GM23248 (cell line): ENCODE results near the gene ABHD14A. TPM values are rescaled to one million over a fixed set of nuclear protein-coding genes. Genes with fewer than 3 reads are reported as not detected.

Experiments used
- DNase-seq: peaks from one replicate; pipeline ENCODE4 v3.0.0-alpha.2; 2015
- H2AFZ ChIP-seq: fragments of 200-600 bp; sonication (generic); 2 replicates; pipeline ENCODE4 v1.6.1; 2016; ENCODE audit warnings: antibody characterized with exemption
- H3F3A ChIP-seq: fragments of 200-600 bp; sonication (generic); 2 replicates; pipeline ENCODE4 v1.6.1; 2016; ENCODE audit warnings: mild to moderate bottlenecking, antibody characterized with exemption, mixed run types; ENCODE audit not compliant: insufficient read depth
- H3K27ac ChIP-seq: fragments of 200-600 bp; sonication (generic); 2 replicates; pipeline ENCODE4 v1.5.1; 2016; ENCODE audit warnings: mild to moderate bottlenecking
- H3K27me3 ChIP-seq: fragments of 200-600 bp; sonication (generic); replicated peaks from 2 replicates; pipeline ENCODE4 v1.6.1; 2016; ENCODE audit warnings: mild to moderate bottlenecking; ENCODE audit not compliant: insufficient read depth
- H3K36me3 ChIP-seq: fragments of 200-600 bp; sonication (generic); 2 replicates; pipeline ENCODE4 v1.6.1; 2016; ENCODE audit warnings: low read depth, mild to moderate bottlenecking
- H3K4me1 ChIP-seq: fragments of 200-600 bp; sonication (generic); 2 replicates; pipeline ENCODE4 v1.6.1; 2016; ENCODE audit warnings: mild to moderate bottlenecking; ENCODE audit not compliant: insufficient read depth
- H3K4me2 ChIP-seq: fragments of 200-600 bp; sonication (generic); one replicate; pipeline ENCODE4 v1.6.1; 2016; ENCODE audit warnings: mild to moderate bottlenecking; ENCODE audit not compliant: unreplicated experiment
- H3K4me3 ChIP-seq: fragments of 200-600 bp; sonication (generic); 2 replicates; pipeline ENCODE4 v1.5.1; 2016; ENCODE audit warnings: mild to moderate bottlenecking
- H3K79me2 ChIP-seq: fragments of 200-600 bp; sonication (generic); 2 replicates; pipeline ENCODE4 v1.6.1; 2016; ENCODE audit warnings: mild to moderate bottlenecking; ENCODE audit not compliant: insufficient read depth
- H3K9ac ChIP-seq: fragments of 200-600 bp; sonication (generic); 2 replicates; pipeline ENCODE4 v1.6.1; 2016; ENCODE audit warnings: mild to moderate bottlenecking
- H3K9me2 ChIP-seq: fragments of 200-600 bp; sonication (generic); 2 replicates; pipeline ENCODE4 v1.6.1; 2016; ENCODE audit warnings: mixed run types, mild to moderate bottlenecking, moderate library complexity; ENCODE audit not compliant: insufficient read depth
- H3K9me3 ChIP-seq: fragments of 200-600 bp; sonication (generic); one replicate; pipeline ENCODE4 v1.6.1; 2017; ENCODE audit warnings: low read depth
- H4K20me1 ChIP-seq: fragments of 200-600 bp; sonication (generic); 2 replicates; pipeline ENCODE4 v1.6.0; 2016; ENCODE audit not compliant: insufficient read depth
- EZH2 ChIP-seq: fragments of 200-600 bp; sonication (generic); IDR thresholded peaks from 2 replicates; pipeline ENCODE4 v1.6.1; 2018; ENCODE audit warnings: antibody characterized with exemption, mild to moderate bottlenecking; ENCODE audit not compliant: insufficient read depth, poor library complexity, severe bottlenecking
- EZH2phosphoT487 ChIP-seq: fragments of 200-600 bp; sonication (generic); IDR thresholded peaks from 2 replicates; pipeline ENCODE4 v1.6.1; 2018; ENCODE audit warnings: antibody characterized with exemption, moderate library complexity, mild to moderate bottlenecking, low read depth; ENCODE audit not compliant: insufficient read depth
- WGBS, 2 experiments: methylation state at CpG; one replicate each; pipeline ENCODE4 v1.1.6; 2015 to 2017; ENCODE audit warnings: low lambda C conversion rate in 2 of 2, low coverage in 1 of 2; ENCODE audit errors: missing lambda C conversion rate in 2 of 2; 5-methylcytosine and 5-hydroxymethylcytosine counted together
- in situ Hi-C: fragments of 300-500 bp; cut with MboI; formaldehyde crosslinking; loops from 2 replicates; pipeline ENCODE4 v1.15.0; 2020
- polyA plus RNA-seq: library from polyadenylated mRNA; unstranded; fragments of >200 nt; fragmentation: Nextera tagmentation; extraction: Ambion mirVana; gene quantifications from 2 replicates; pipeline ENCODE4 v1.2.1, GENCODE V29; 2016
- total RNA-seq: library from RNA; depleted of rRNA; stranded (reverse); fragments of >200 nt; shearing (Covaris generic); gene quantifications from 2 replicates; pipeline ENCODE4 v1.2.3, GENCODE V29; 2014

ABHD14A gene
- total and polyA plus RNA-seq, 2 experiments from 2014 or later: 35.5 to 37.9 TPM

DNA sequence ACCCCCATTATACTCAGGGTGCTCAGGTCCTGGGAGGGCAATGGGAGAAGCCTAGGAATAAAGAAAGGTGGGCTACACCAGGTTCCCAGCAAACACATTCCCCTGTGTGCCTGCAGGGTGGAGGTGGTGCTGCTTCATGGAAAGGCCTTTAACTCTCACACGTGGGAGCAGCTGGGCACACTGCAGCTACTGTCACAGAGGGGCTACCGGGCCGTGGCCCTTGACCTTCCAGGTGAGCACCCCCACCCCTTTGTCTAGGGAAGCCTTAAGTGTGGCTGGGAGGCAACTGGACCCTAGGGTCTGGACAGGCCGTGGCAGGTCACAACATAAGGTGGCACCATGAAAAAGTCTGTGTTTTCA, 3.3 kb downstream of the ABHD14A start:
- H3K4me3 ChIP-seq: no peak overlapping the region
- 54 to 66% methylated on average over 4 of the region's 4 CpGs for WGBS, 2 experiments
- no peak overlapping the region for H2AFZ ChIP-seq
- no peak for DNase-seq
- H3K9me3 ChIP-seq: no peaks in the 10 kb centered on the region
- no peak overlapping the region for H3K9ac ChIP-seq
- in situ Hi-C loops: no loop called here
- H3K27ac ChIP-seq: no peak overlapping the region
- H3F3A ChIP-seq: peaks cover 24% of the 10 kb centered on the region
- H3K36me3 ChIP-seq: no peaks in the 10 kb centered on the region
- H4K20me1 ChIP-seq: no peaks in the 10 kb centered on the region
- no peaks in the 10 kb centered on the region for H3K27me3 ChIP-seq
- H3K79me2 ChIP-seq: peaks cover 34% of the 10 kb centered on the region
- H3K4me1 ChIP-seq: peaks cover 20% of the 10 kb centered on the region
- no peak for TF ChIP-seq EZH2phosphoT487
- no peak for TF ChIP-seq EZH2
- no peaks in the 10 kb centered on the region for H3K9me2 ChIP-seq
- no peak overlapping the region for H3K4me2 ChIP-seq

DNA sequence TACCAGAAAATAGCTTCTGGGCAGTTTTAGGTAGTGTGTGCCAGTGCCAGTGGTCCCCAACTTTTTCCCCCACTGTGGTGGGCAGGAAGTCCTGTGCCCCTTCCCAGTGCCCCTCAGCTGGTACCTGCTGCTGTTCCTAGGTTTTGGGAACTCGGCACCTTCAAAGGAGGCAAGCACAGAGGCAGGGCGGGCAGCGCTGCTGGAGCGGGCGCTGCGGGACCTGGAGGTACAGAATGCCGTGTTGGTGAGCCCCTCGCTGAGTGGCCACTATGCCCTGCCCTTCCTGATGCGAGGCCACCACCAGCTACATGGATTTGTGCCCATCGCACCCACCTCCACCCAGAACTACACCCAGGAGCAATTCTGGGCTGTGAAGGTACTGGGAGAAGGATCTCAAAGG, 5.4 kb downstream of the ABHD14A start:
- Histone ChIP-seq H3K4me2 (no peak overlapping the region), H3K9ac (no peak overlapping the region), H3K9me3 (no peaks in the 10 kb centered on the region), H3K36me3 (no peaks in the 10 kb centered on the region), H3K4me3 (no peak overlapping the region), H3K79me2 (peaks cover 45% of the 10 kb centered on the region), H3K4me1 (peaks cover 22% of the 10 kb centered on the region), H3K9me2 (no peaks in the 10 kb centered on the region), H3F3A (peaks cover 27% of the 10 kb centered on the region), H3K27me3 (no peaks in the 10 kb centered on the region), H3K27ac (no peak overlapping the region), H4K20me1 (no peaks in the 10 kb centered on the region), H2AFZ (no peak overlapping the region)
- TF ChIP-seq EZH2phosphoT487 (no peak), EZH2 (no peak)
- WGBS, 2 experiments: 92 to 94% methylated on average over 10 of the region's 10 CpGs
- in situ Hi-C loops: no loop called here
- no peak for DNase-seq

DNA sequence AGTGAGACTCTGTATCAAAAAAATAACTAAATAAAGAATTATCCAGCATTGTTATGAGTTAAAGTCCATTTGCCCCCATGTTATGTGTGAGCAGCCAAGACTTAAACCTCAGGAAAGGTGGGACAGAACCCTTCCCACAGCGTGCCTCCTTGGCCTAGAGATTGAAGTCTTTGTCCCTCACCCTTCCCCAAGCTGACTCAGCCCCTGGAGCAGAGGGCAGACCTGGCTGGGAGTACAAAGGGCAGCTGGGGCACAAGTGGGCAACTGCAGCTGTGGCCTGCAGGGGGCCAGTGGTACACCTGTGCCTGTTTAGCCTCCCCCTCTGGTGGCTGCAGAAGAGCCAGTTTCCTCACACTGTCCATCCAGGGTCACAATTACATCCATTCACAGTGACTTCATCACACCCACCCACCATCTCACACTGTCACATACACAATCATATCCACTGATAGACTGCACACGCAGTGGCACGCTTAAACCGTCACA, 7.5 kb downstream of the ABHD14A start:
- Histone ChIP-seq H3K9me2 (no peaks in the 10 kb centered on the region), H2AFZ (peak overlapping the region; percentile 83), H3K27me3 (no peaks in the 10 kb centered on the region), H3F3A (peaks cover 13% of the 10 kb centered on the region), H3K36me3 (no peaks in the 10 kb centered on the region), H3K4me2 (peak overlapping the region; percentile 96), H3K4me1 (peaks cover 18% of the 10 kb centered on the region), H4K20me1 (no peaks in the 10 kb centered on the region), H3K27ac (peak overlapping the region; percentile 93), H3K9ac (peak overlapping the region; percentile 88), H3K9me3 (no peaks in the 10 kb centered on the region), H3K79me2 (peaks cover 45% of the 10 kb centered on the region), H3K4me3 (peak overlapping the region; percentile 79)
- peak; percentile 59 for DNase-seq
- in situ Hi-C loops: no loop called here
- TF ChIP-seq EZH2phosphoT487: no peak
- TF ChIP-seq EZH2: no peak
- 3% methylated on average over 4 of the region's 4 CpGs for WGBS, 2 experiments

DNA sequence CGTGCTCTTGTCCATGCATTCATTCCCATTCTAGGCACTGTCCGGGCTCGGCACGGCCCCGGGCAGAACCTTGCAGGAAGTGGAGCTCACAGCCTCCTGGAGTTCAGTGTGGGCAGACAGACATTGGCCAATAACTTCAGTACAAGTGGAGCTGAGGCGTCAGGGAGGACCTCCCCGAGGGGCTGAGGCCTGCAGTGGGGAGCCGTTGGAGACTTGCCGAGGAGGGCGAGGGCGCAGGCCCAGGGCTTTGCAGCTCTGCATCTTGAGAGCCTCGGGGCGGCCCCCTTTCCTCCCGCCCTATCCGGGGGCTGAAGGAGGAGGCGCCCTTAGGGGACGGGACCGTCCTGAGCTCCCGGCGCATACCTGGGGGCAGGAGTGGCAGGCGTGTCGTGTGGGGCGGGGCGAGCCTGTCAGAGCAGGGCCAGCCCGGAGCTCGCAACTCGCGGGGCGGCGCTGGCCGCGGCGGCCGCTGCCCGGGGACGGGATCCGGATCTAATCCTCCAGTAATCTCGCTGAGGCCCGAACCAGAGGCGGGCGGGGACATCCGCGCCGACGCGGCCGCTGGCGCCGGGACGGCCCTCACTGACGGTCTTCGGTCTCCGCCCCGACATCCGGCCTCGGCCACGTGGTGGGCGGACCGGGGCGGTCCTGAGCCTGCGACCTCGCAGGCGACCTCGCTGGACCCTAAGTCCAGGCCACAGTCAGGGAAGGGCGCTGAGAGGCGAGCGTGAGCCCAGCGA, 8.1 kb downstream of the ABHD14A start, which contains the start of gene ACY1:
Gene ACY1, plus strand, starts transcription at position 698 of the 740 bp plus-strand sequence. CDS start 530 bp downstream, outside the sequence.
- Histone ChIP-seq H3F3A (peaks cover 13% of the 10 kb centered on the region), H2AFZ (peak within 1 kb of the TSS; percentile 83), H3K4me3 (peak within 1 kb of the TSS; percentile 79), H3K4me1 (peaks cover 18% of the 10 kb centered on the region), H3K9ac (peak within 1 kb of the TSS; percentile 88), H3K4me2 (peak within 1 kb of the TSS; percentile 96), H3K27ac (peak within 1 kb of the TSS; percentile 93), H3K36me3 (no peaks in the 10 kb centered on the region), H3K27me3 (no peaks in the 10 kb centered on the region), H3K9me3 (no peaks in the 10 kb centered on the region), H3K79me2 (peaks cover 45% of the 10 kb centered on the region), H4K20me1 (no peaks in the 10 kb centered on the region), H3K9me2 (no peaks in the 10 kb centered on the region)
- TF ChIP-seq EZH2phosphoT487 (no peak), EZH2 (no peak)
- in situ Hi-C loops: no loop called here
- DNase-seq: peak; percentile 93
- 0 to 2% methylated on average over 52 to 53 of the region's 68 CpGs for whole genome bisulfite sequencing, 2 experiments
